NCI-H748 (cell line): ENCODE measurements around the gene MPZL3.

ENCODE experiments used
- DNase-seq: peaks from one replicate; lab custom pipeline; 2025; ENCODE audit not compliant: unreplicated experiment; lab: John Stamatoyannopoulos, UW

The MPZL3 gene

GRCh38 chr11:118214210-118214914 is 37.8 kb downstream of the MPZL3 start:
- DNase-seq: no peak

- no peak for DNase-seq
Observed at GRCh38 chr11:118213781-118214180, 38.4 kb downstream of the MPZL3 start.

- DNase-seq: no peak
Observed at GRCh38 chr11:118213201-118213600, 39.0 kb downstream of the MPZL3 start.

GRCh38 chr11:118212781-118213191 is 39.4 kb downstream of the MPZL3 start:
- no peak for DNase-seq

- no peak for DNase-seq
Observed at GRCh38 chr11:118212131-118212725, 39.9 kb downstream of the MPZL3 start.

- DNase-seq: no peak
Observed at GRCh38 chr11:118211006-118211405, 41.2 kb downstream of the MPZL3 start.

- DNase-seq: no peak
Observed at GRCh38 chr11:118210323-118210722, 41.8 kb downstream of the MPZL3 start.

- no peak for DNase-seq
Observed at GRCh38 chr11:118209033-118209432, 43.1 kb downstream of the MPZL3 start.

- no peak for DNase-seq
Observed at GRCh38 chr11:118207079-118207478, 45.1 kb downstream of the MPZL3 start.

- no peak for DNase-seq
Observed at GRCh38 chr11:118206391-118207031, 45.7 kb downstream of the MPZL3 start.

GRCh38 chr11:118205606-118206378 is 46.4 kb downstream of the MPZL3 start:
- no peak for DNase-seq

- DNase-seq: no peak
Observed at GRCh38 chr11:118202599-118203422, 49.4 kb downstream of the MPZL3 start.

- no peak for DNase-seq
Observed at GRCh38 chr11:118201966-118202365, 50.2 kb downstream of the MPZL3 start.

- no peak for DNase-seq
Observed at GRCh38 chr11:118200901-118201680, 51.1 kb downstream of the MPZL3 start.

GRCh38 chr11:118200497-118200896 is 51.7 kb downstream of the MPZL3 start:
- DNase-seq: no peak

GRCh38 chr11:118199135-118199534 is 53.0 kb downstream of the MPZL3 start:
- no peak for DNase-seq

- DNase-seq: peak; percentile 58
Observed at GRCh38 chr11:118198370-118198769, 53.8 kb downstream of the MPZL3 start.

- DNase-seq: no peak
Observed at GRCh38 chr11:118194835-118195627, 57.1 kb downstream of the MPZL3 start.

GRCh38 chr11:118193910-118194566 is 58.1 kb downstream of the MPZL3 start:
- DNase-seq: no peak
